NCI-H128 (cell line): Measurements from ENCODE around the gene ZXDC.

Experiments
- DNase-seq: peaks from one replicate; lab custom pipeline; 2025; ENCODE audit not compliant: unreplicated experiment; lab: John Stamatoyannopoulos, UW

The ZXDC gene

GRCh38 chr3:126454437-126455198 is 21.1 kb downstream of the ZXDC start:
- no peak for DNase-seq

GRCh38 chr3:126454025-126454424 is 21.7 kb downstream of the ZXDC start:
- no peak for DNase-seq

DNA sequence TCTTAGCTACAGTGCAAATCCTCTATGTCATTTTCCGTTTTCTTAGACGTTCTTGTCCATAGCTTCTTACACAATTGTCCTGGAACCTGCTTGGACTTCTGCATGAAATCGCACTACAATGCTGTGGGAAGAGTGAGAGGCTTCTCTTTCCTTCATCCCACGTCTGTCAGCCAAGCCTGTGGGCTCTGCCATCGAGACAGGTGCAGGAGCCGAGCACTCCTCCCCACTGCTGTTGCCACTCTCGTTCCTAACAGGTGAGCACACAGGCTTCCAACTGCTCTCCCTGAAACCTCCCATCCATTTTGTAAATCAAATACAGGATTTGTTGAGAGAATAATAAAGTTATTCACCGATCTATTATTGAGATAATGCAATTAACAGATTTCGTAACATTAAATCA is 23.5 kb downstream of the ZXDC start:
- no peak for DNase-seq

DNA sequence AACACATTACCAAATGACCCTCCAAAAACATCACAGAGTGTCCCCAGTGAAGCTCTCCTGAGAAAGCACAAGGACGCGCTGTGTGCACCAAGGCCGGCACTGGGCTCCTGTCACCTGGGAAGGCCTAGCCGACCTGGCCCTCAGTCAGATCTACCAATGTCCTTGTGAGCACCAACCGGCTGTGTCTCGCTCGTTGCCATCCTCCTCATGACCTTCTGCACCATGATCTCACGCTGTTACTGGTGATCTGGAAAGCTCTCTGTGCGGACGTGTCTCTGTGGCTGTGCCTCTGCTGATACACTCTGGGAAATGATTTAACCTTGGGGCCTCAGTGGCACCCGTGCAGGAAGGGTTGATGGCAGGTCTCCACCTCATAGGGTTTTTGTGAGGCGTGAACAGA is 24.2 kb downstream of the ZXDC start:
- DNase-seq: no peak

DNA sequence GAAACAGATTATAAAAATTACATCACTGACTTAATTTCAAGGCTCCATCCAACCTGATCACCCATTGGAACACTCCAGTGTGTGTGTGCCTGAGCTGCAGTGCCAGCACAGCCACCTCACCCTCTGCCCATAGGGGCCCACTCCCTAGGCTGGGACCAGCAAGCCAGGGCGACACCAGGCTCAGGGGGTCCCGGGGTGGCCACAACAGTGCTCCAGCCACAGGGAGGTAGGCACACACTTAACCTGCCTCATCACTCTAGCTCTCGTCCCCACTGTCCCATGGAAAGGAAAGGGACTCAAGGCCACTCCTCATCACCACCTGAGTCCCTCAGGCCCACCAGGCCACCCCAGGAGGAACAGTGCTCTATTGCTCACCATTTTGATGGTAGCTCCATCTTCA is 24.9 kb downstream of the ZXDC start:
- no peak for DNase-seq

GRCh38 chr3:126450219-126450618 is 25.5 kb downstream of the ZXDC start:
- DNase-seq: no peak

DNA sequence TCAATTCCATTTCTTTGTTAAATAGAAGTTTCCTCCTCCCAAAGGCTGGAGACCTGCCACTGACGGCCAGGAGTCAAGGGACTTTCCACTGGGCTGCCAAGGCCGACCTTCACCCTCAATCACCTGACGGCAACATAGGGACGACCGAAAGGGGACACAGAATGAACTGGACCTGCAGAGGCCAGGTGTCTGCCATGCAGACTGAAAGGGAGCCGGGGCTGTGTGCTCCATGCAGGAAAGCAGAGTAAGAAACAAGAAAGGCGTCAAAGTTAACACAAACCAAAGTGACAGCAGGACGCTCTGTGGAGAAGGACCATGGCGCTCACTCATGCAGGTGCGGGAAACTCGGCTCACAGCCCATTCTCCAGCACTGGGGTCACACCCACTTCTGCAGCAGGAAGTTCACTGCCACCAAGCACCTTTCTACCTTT is 26.1 kb downstream of the ZXDC start:
- no peak for DNase-seq

GRCh38 chr3:126448893-126449180 is 26.9 kb downstream of the ZXDC start:
- no peak for DNase-seq

- no peak for DNase-seq
These were observed 27.4 kb downstream of the ZXDC start for GRCh38 chr3:126448136-126448892.

- no peak for DNase-seq
These were observed 28.1 kb downstream of the ZXDC start for GRCh38 chr3:126447456-126448106.

GRCh38 chr3:126446791-126447190 is 28.9 kb downstream of the ZXDC start:
- no peak for DNase-seq

DNA sequence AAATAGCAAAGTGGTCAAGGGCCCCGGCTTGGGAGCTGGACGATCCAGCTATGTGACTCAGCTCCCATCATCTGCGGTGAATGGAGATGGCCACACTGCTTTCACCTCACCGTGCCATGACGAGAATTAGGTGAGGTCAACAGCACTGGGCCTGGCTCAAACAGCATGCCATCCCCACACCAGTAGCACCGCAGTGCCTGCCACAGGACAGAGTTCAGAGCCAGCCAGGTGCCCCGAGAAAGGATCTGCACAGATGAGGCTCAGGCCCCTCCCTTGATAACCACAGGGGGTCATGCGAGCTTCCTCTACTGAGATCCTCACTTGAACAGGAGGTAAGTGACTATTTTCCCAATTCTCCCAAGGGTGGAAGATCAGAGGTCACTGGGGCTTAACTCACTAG is 29.4 kb downstream of the ZXDC start:
- DNase-seq: no peak

GRCh38 chr3:126445506-126445905 is 30.2 kb downstream of the ZXDC start:
- no peak for DNase-seq

DNA sequence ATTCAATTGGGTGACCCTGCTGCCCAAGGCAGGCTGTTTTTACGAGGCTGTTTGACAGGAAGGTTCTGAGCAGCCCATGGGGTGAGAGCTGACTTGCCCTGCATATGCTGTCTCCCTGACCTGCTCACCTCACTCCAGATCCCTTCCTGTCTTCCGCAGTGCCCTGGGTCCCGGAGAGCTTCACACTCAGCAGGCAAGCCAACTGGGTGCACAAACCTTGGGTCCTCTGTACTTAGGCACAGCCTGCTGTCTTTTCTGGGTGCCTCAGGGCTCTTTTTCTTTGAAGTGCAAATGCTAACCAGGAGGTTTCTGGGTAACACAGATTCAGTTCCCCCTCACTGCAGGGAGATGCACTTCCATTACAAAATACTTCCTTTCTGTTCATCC is 32.8 kb downstream of the ZXDC start:
- no peak for DNase-seq

DNA sequence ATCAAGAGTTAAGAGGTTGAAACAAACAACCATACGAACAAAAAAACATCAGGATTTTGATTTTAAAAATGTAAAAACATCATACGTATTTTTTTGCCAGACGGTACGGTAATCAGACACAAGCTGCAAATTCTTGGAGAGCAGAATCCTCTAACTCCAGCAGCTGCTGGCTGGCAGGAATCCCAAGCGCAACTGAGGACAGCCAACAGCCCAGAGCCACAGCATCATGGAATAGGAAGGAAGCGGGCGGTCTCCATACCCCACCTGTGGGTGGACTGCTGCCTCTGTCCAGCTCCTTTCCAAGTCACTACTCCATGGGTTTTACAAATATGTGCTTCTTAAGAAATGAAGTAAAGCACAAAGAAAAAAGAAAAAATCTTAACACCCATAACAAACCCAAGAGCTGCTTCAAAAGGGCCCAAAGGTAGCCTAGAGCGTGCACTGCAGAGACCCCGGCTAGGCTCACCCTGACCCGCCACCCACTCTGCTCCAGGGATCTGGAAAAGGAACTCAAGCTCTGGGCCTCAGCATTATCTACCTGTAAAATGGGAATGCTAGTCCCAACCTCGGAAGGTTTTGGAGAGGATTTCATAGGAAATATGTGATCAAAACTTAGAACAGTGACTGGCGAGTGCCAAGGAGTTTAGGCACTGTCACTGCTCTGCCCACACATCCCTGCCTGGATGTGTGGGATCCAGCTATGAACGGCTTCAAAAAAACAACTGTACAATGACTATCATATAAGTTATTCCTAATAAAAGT is 33.4 kb downstream of the ZXDC start:
- no peak for DNase-seq

- no peak for DNase-seq
These were observed 34.3 kb downstream of the ZXDC start for GRCh38 chr3:126441256-126441880.

GRCh38 chr3:126440709-126440995 is 35.0 kb downstream of the ZXDC start:
- DNase-seq: no peak

- DNase-seq: no peak
These were observed 35.6 kb downstream of the ZXDC start for GRCh38 chr3:126439968-126440708.

DNA sequence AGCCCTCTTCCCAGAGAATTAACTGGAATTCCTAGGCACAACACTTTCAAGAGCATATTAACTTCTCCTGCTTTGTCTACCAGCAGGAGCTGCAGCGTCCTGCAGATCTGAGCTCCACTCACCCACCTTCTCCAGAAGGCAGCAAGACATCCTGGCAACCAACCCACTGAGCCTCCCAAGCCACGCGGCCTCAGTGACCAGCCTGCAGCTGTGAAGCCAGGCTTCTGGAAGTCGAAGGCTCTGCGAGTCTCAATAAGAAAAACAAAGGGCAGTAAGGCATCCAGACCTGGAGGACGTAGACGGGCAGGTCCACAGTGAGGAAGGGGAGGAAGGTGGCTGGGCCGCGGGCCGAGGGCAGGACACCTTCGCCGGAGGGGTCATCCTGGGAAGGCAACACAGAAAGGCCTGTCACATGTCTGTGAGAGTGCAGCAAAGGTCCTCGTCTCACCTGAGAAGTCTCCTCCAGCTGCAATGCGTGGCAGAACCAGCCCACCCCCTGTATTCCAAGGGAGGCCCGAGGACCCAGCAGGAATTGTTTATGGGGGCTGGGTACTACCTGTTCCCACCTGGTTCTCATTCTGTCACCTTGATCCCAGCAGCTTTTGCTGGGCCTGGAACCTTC is 36.2 kb downstream of the ZXDC start:
- no peak for DNase-seq

- no peak for DNase-seq
These were observed 36.9 kb downstream of the ZXDC start for GRCh38 chr3:126438746-126439145.
